NOMO-1 treated with DMSO at 0.1 percent for 48 hours (cell line): Measurements from ENCODE around the gene OLFM4.
"Not testable (repeated sequence)": the region's sequence is repeated elsewhere in the genome, so short reads cannot be mapped to it uniquely, and the experiment has no call there.

Source experiments
- DNase-seq: peaks from one replicate; lab custom pipeline; 2025; ENCODE audit not compliant: unreplicated experiment; lab: John Stamatoyannopoulos, UW

Gene OLFM4

DNA sequence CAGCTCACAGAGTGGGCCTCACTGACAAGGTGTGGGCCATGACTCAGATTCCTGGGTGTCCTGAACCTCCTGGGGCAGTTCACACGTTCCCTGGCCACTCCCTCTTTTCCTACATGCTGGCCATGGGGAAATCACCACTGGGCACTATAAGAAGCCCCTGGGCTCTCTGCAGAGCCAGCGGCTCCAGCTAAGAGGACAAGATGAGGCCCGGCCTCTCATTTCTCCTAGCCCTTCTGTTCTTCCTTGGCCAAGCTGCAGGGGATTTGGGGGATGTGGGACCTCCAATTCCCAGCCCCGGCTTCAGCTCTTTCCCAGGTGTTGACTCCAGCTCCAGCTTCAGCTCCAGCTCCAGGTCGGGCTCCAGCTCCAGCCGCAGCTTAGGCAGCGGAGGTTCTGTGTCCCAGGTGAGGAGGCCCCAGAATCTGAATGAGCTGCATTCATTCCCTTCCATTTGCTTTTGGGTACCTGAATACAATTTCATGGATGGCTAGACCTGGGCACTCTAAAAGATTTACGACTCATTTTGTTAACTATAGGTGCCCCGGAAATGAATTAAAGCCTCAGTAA, at the start of gene OLFM4:
OLFM4 (plus strand) TSS at position 177 of the 567 bp plus-strand sequence; CDS start at position 201, 24 bp downstream.
- DNase-seq, result no peak

GRCh38 chr13:52978989-52979388, 49.6 kb upstream of the OLFM4 start:
- DNase-seq, result no peak

DNA sequence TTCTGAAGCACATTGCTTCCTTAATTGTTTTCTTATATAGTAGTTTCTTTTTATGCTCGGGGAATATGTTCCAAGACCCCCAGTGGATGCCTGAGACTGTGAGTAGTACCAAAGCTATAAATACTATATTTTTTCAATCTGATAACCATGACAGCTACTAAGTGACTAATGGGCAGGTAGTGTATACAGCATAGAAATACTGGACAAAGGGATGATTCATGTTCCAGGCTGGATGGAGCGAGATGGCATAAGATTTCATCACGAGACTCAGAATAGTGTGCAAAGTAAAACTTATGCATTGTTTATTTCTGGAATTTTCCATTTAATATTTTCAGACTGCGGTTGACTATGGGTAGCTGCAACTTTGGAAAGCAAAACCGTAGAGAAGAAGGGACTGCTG, 47.9 kb upstream of the OLFM4 start:
- no peak for DNase-seq

- no peak for DNase-seq
These were observed 44.8 kb upstream of the OLFM4 start for GRCh38 chr13:52983836-52984235.

- DNase-seq, result no peak
These were observed 43.7 kb upstream of the OLFM4 start for GRCh38 chr13:52984881-52985363.

GRCh38 chr13:52991344-52992020, 37.1 kb upstream of the OLFM4 start:
- DNase-seq, result no peak

DNA sequence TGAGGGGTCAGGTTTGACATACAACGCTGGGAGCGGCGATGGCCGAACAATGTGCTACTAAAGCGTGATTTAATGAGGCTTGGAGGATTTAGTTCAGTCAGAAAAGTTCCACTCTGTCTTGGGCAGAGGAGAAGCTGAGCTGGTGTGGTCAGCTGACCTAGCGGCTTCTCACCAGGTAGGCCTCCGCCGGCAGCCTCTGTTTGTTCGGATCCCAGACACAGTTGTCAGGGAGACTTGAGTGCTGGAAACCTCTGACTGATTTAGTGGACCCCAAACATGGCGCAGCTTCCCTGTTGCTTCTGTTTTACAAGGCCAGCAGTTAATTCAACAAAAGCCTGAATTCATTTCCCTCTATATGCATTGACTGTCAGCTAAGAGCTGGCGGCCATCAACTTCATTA, 36.5 kb upstream of the OLFM4 start:
- DNase-seq, result no peak

GRCh38 chr13:52994051-52994450, 34.6 kb upstream of the OLFM4 start:
- no peak for DNase-seq

DNA sequence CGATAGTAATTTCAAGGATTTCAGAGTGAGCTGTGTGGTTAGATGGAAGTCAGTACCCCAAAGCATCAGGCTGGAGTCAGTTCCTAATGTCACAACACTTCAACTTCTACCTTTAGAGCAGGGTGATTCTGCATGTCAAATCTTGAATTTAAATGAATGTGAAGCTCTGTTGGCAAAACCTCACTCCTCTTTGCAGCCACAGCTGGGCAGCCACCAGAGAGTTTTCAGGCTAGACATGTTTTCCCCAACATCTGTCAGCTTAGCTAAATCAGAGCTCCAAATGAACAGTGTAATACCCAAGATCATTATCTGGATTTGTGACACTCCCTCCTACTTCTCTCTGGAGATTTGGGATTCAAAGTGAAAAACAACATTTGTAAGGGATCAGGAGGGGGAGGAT, 33.7 kb upstream of the OLFM4 start:
- no peak for DNase-seq

DNA sequence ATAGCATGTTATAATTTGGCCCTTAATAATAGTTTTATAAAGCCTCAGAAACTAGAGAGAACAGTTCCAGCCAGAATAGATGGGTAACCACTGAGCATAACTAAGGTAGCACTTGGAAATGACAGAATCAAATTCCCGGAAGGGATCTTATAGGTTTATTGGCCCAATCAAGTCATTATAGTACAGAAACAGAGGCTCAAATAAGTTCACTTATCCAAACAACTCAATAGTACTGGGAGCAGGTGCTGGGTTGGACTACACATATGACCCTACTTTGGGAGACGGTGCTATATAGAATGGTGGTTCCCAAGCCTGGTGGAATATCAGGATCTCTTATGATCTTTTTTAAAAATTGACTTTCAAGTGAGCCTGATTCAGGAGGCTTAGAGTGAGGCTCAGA, 32.7 kb upstream of the OLFM4 start:
- DNase-seq, result no peak

- no peak for DNase-seq
These were observed 30.4 kb upstream of the OLFM4 start for GRCh38 chr13:52997951-52998876.

GRCh38 chr13:52999093-52999696, 29.4 kb upstream of the OLFM4 start:
- no peak for DNase-seq

DNA sequence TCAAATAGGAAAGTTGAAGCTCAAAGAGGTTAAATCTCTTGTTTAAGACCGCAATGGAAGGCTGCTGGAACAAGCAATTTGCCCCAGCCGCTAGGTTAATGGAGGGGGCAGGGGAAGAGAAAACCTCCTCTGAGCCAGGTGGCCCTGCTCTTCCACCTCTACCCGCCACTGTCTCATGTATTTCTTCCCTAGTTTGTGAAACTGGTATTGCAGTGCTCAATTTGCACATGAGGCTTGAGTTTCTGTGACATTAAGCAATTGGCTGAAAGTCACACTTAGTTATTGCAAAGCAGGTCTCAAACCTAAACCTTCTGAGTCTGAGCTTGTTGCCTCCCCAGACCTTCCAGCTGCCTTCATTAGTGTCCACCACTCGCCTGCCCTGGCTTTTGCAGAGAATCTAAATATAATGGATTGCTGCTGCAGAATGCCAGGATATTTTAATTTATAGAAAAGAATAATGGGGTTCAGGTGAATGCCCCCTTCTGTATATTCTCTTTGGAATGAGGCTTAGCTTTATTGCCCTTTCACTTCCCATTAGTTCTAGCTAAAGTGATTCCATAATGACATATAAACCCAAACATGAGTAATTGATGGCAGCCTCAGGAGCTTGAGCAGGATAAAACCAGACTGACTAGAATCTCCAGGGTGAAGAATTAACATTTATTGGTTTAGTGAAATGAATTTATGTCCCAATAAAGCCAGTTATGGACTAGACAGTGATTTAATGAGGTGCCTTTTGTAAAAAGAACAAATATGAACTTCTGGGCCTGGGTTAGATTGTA, 27.0 kb upstream of the OLFM4 start:
- no peak for DNase-seq

- DNase-seq, result no peak
These were observed 24.0 kb upstream of the OLFM4 start for GRCh38 chr13:53004573-53004972.

- DNase-seq, result no peak
These were observed 23.0 kb upstream of the OLFM4 start for GRCh38 chr13:53005626-53006025.

DNA sequence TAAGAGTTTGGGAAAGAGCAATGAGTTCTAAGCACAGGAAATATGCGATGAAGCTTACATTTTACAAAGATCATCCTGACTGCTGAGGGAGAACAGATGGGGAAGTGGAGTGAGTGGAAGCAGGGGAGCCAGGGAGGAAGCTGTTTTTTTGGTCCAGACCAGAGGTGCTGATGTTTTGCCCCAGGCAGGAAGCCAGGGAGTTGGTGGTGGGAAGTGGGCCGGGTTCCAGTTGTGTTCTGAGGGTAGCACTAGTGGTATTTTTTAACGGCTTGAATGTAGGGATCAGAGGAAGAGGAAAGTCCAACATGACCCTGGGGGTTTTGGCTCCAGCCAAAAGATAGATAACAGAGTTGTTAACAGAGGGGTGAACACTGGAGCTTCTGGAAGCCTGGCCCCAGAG, 20.7 kb upstream of the OLFM4 start:
- DNase-seq, result no peak

DNA sequence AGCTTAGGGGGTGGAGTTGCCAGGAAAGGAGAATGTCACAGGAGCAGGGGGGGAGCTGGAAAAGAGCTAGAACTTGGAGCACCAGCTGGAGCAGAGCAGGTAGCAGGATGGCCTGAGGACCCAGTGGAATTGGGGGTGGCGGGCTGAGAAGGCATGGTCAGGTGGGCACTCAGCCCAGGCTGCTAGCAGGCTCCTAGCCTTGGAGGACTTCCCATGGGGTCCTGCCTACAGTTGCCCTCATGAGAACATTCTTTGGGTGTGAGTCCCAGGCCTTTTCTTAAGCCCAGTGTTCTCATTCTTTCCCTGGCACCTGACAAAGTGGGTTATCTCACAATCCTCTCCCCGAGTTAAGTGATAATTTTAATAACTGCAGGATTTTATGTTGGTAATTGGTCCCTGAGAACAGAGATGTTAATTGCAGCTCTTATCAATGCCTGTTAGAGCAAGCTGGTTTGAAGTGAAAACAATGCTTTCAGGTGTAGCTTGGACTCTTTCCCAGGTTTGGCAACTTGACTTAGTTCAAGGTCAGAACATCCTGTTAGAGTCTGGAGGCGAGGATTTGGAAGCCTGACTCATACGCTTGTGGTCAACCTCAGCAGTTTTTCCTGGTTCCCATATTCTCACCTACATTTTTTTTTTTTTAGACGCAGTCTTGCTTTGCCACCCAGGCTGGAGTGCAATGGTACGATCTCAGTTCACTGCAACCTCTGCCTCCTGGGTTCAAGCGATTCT, 18.1 kb upstream of the OLFM4 start:
- no peak for DNase-seq

DNA sequence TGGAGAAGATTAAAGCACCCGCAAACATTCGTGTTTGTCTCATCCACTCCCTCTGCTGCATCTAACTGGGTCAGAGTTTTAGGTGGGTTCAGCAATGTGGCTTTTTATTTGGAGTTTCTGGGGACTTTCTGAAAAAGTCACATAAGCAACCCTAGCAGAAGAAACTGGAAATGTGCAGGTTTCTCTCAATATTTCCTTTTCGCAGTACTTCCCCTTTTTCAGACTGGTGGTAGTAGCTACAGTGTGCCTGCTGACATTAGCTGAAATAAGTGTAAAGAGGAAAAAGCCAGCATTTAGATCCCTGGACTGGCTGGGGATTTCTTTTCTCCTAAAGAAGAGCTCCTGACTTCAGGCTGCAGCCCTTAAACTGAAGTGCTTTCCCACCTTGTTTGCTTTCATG, 15.9 kb upstream of the OLFM4 start:
- peak; percentile 44 for DNase-seq

DNA sequence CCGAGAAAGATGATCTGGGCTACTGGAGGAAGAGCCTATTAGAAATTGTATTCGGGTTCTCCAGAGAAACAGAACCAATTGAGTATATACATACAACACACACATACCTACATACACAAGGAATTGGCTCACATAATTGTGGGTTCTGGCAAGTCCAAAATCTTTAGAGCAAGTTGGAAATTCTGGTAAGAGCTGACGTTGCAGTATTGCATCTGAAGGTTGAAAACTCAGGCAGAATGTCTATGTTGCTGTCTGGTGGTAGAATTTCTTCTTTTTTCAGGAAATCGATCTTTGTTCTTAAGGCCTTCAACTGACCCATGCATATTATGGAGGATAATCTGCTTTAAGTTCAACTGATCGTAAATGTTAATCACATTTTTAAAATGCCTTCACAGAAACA, 15.5 kb upstream of the OLFM4 start:
- DNase-seq, result no peak

DNA sequence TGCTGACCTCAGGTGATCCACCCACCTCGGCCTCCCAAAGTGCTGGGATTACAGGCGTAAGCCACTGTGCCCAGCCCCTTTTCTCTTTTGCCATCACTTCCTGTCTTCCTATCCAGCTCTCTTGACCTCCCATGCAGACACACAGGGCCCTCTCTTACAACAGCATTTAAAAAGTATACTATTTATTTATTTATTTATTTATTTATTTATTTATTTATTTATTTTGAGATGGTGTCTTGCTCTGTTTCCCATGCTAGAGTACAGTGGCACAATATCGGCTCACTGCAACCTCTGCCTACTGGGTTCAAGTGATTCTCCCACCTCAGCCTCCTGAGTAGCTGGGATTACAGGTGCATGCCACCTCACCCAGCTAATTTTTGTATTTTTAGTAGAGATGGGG, 14.6 kb upstream of the OLFM4 start:
- not testable (repeated sequence) for DNase-seq
